Adrenal gland (tissue), 5 donors: ENCODE measurements around the gene DNAJC11.

Source experiments
- CTCF ChIP-seq, 6 experiments: fragments of 450-650 bp in 4 of 6; fragments of 200-600 bp in 2 of 6; sonication (generic) in 1 of 6; IDR thresholded peaks; 1 replicate in 5 of 6; 2 replicates in 1 of 6; pipeline versions ENCODE4 v1.5.1 to v1.8.0; 2016 to 2021; ENCODE audit warnings: antibody characterized with exemption in 6 of 6, mild to moderate bottlenecking in 2 of 6, moderate library complexity in 1 of 6
- POLR2A ChIP-seq, 2 donors: fragments of 450-650 bp; IDR thresholded peaks; one replicate each; pipeline ENCODE4 v1.6.1; 2017; ENCODE audit warnings: antibody characterized with exemption in 2 of 2, mild to moderate bottlenecking in 2 of 2, moderate library complexity in 1 of 2
- donor health status: DM: no; HTN: no; CAD: no.

GRCh38 chr1:6645018-6645417 lies 56.6 kb downstream of the DNAJC11 start:
- no peak for TF ChIP-seq CTCF (IDR thresholded peaks at IDR 0.05)
- no peak for TF ChIP-seq POLR2A (IDR thresholded peaks at IDR 0.05)
